GM12878 (cell line): Measurements from ENCODE around the gene LDLRAD3. TPM values are rescaled to one million over a fixed set of nuclear protein-coding genes. Genes with fewer than 3 reads are reported as not detected.

Experiments
- ASH2L ChIP-seq: fragments of 300-600, 200-600 bp; sonication (generic); IDR thresholded peaks from 2 replicates; pipeline ENCODE4 v1.6.1; 2017; ENCODE audit warnings: low read depth, mild to moderate bottlenecking, borderline replicate concordance
- BACH1 ChIP-seq: fragments of 450-650 bp; IDR thresholded peaks from 2 replicates; pipeline ENCODE4 v1.6.1; 2017; ENCODE audit warnings: mild to moderate bottlenecking, borderline replicate concordance
- CHD2 ChIP-seq: IDR thresholded peaks from 2 replicates; pipeline ENCODE4 v1.6.1; 2011; ENCODE audit warnings: low read depth, low read length, improper control_type of control experiment, borderline replicate concordance
- CREM ChIP-seq: IDR thresholded peaks from 2 replicates; pipeline ENCODE4 v1.6.1; 2014; ENCODE audit warnings: antibody characterized with exemption, low read depth
- DPF2 ChIP-seq: fragments of 450-650 bp; IDR thresholded peaks from 2 replicates; pipeline ENCODE4 v1.6.1; 2017; ENCODE audit warnings: mild to moderate bottlenecking
- KAT2A ChIP-seq: conservative IDR thresholded peaks from 2 replicates; pipeline ENCODE4 v1.6.1; 2011; ENCODE audit warnings: low read depth, low read length; ENCODE audit not compliant: control insufficient read depth
- LARP7 ChIP-seq: fragments of 450-650 bp; IDR thresholded peaks from 2 replicates; pipeline ENCODE4 v1.6.1; 2017; ENCODE audit warnings: mild to moderate bottlenecking
- NFIC ChIP-seq: IDR thresholded peaks from 2 replicates; pipeline ENCODE4 v1.6.1; 2012; ENCODE audit warnings: low read depth, mild to moderate bottlenecking, inconsistent platforms, low read length, moderate library complexity
- PAX5 ChIP-seq: IDR thresholded peaks from 2 replicates; pipeline ENCODE4 v1.6.1; 2011; ENCODE audit warnings: low read depth, low read length, borderline replicate concordance
- RFX5 ChIP-seq: IDR thresholded peaks from 2 replicates; pipeline ENCODE4 v1.6.1; 2011; ENCODE audit warnings: low read depth, low read length, improper control_type of control experiment
- RUNX3 ChIP-seq: IDR thresholded peaks from 2 replicates; pipeline ENCODE4 v1.6.1; 2012; ENCODE audit warnings: low read length, inconsistent platforms
- ZBED1 ChIP-seq: IDR thresholded peaks from 2 replicates; pipeline ENCODE4 v1.6.1; 2016; ENCODE audit warnings: borderline replicate concordance
- ZNF207 ChIP-seq: fragments of 450-650 bp; IDR thresholded peaks from 2 replicates; pipeline ENCODE4 v1.6.1; 2014; ENCODE audit warnings: antibody characterized with exemption, mild to moderate bottlenecking, borderline replicate concordance
- ZNF622 ChIP-seq: fragments of 450-650 bp; IDR thresholded peaks from 2 replicates; pipeline ENCODE4 v1.6.1; 2017; ENCODE audit warnings: mild to moderate bottlenecking, inconsistent platforms
- polyA plus RNA-seq, 11 experiments: library from polyadenylated mRNA; depleted of rRNA in 4 of 11; unstranded in 6 of 11; stranded (reverse) in 5 of 11; fragments of >200 nt; fragmentation: Nextera tagmentation in 4 of 11; fragmentation: Illumina TruSeq in 1 of 11; extraction: Ambion mirVana in 4 of 11; extraction: Trizol in 1 of 11; gene quantifications; 1 replicate in 1 of 11; 2 replicates in 10 of 11; pipeline versions ENCODE4 v1.2.1 to v1.2.3, GENCODE V29; 2011 to 2016; ENCODE audit warnings: inconsistent platforms in 2 of 11, missing spikeins in 2 of 11, low read depth in 1 of 11
- total RNA-seq, 4 experiments: library from RNA; depleted of rRNA in 3 of 4; stranded (reverse); fragments of >200 nt in 3 of 4; fragmentation: Illumina TruSeq in 1 of 4; extraction: Trizol in 1 of 4; gene quantifications; 2 replicates each; pipeline versions ENCODE4 v1.2.1 to v1.2.3, GENCODE V29; 2013 to 2021
- TF ChIP-seq, protein P1 (sequence below): IDR thresholded peaks from 2 replicates; pipeline ENCODE4 v1.6.1; 2011; ENCODE audit warnings: borderline replicate concordance, low read depth, mild to moderate bottlenecking, moderate library complexity, mixed read lengths, low read length; ENCODE audit not compliant: insufficient read depth; ENCODE audit errors: extremely low read length
- TF ChIP-seq, protein P2 (sequence below): fragments of 450-650 bp; IDR thresholded peaks from 2 replicates; pipeline ENCODE4 v1.6.1; 2017; ENCODE audit warnings: mild to moderate bottlenecking, low read depth, inconsistent platforms; ENCODE audit not compliant: poor library complexity, severe bottlenecking
- TF ChIP-seq, protein P3 (sequence below): fragments of 450-650 bp; formaldehyde crosslinking; IDR thresholded peaks from 2 replicates; pipeline ENCODE4 v1.4.0; 2020; ENCODE audit warnings: mild to moderate bottlenecking, moderate library complexity
- TF ChIP-seq, protein P4 (sequence below): fragments of 450-650 bp; IDR thresholded peaks from 2 replicates; pipeline ENCODE4 v1.6.1; 2017; ENCODE audit warnings: mild to moderate bottlenecking, moderate library complexity

LDLRAD3 gene
- total and polyA plus RNA-seq, 10 of the 15 experiments (the other 5 are each of a cell fraction or from before 2014, with no cell fraction given) = 2.5 to 17.2 (median 10.7) TPM

DNA sequence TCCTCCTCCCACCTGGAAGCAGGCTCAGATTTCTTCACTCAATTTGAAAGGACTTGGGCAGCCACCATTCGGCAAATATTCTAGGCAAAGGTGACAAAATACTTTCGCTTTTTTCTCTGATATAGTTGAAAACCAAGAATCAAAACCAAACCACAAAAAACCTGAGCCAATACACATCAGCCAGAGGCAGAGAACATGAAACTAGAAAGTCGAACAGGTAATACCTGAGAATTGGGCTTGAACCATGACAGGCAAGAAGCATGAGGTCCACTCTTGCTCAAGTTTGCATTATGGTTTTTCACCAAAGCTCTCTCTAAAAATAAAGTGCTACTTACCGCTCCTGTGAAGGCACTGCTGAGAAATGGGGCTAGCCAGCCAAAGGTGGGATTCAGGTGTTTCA, 26.2 kb upstream of the LDLRAD3 start (continued):
- TF ChIP-seq, protein P1, sequence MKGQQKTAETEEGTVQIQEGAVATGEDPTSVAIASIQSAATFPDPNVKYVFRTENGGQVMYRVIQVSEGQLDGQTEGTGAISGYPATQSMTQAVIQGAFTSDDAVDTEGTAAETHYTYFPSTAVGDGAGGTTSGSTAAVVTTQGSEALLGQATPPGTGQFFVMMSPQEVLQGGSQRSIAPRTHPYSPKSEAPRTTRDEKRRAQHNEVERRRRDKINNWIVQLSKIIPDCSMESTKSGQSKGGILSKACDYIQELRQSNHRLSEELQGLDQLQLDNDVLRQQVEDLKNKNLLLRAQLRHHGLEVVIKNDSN = no peak
- peak; percentile 94 for TF ChIP-seq RUNX3
- peak; percentile 65; the same call in 1 of the 2 replicates for TF ChIP-seq NFIC
- TF ChIP-seq KAT2A = no peak
- TF ChIP-seq ZNF622 = no peak
- no peak for TF ChIP-seq PAX5
- no peak for TF ChIP-seq CHD2
- TF ChIP-seq DPF2 = no peak
- TF ChIP-seq, protein P2, sequence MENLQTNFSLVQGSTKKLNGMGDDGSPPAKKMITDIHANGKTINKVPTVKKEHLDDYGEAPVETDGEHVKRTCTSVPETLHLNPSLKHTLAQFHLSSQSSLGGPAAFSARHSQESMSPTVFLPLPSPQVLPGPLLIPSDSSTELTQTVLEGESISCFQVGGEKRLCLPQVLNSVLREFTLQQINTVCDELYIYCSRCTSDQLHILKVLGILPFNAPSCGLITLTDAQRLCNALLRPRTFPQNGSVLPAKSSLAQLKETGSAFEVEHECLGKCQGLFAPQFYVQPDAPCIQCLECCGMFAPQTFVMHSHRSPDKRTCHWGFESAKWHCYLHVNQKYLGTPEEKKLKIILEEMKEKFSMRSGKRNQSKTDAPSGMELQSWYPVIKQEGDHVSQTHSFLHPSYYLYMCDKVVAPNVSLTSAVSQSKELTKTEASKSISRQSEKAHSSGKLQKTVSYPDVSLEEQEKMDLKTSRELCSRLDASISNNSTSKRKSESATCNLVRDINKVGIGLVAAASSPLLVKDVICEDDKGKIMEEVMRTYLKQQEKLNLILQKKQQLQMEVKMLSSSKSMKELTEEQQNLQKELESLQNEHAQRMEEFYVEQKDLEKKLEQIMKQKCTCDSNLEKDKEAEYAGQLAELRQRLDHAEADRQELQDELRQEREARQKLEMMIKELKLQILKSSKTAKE = no peak
- 0 out of 2 replicates have a peak, but pooled peaks have one; percentile 32 for TF ChIP-seq CREM
- no peak for TF ChIP-seq BACH1
- TF ChIP-seq ASH2L = no peak
- TF ChIP-seq ZBED1 = no peak
- no peak for TF ChIP-seq ZNF207
- no peak for TF ChIP-seq LARP7
- no peak for TF ChIP-seq RFX5
- TF ChIP-seq, protein P3, sequence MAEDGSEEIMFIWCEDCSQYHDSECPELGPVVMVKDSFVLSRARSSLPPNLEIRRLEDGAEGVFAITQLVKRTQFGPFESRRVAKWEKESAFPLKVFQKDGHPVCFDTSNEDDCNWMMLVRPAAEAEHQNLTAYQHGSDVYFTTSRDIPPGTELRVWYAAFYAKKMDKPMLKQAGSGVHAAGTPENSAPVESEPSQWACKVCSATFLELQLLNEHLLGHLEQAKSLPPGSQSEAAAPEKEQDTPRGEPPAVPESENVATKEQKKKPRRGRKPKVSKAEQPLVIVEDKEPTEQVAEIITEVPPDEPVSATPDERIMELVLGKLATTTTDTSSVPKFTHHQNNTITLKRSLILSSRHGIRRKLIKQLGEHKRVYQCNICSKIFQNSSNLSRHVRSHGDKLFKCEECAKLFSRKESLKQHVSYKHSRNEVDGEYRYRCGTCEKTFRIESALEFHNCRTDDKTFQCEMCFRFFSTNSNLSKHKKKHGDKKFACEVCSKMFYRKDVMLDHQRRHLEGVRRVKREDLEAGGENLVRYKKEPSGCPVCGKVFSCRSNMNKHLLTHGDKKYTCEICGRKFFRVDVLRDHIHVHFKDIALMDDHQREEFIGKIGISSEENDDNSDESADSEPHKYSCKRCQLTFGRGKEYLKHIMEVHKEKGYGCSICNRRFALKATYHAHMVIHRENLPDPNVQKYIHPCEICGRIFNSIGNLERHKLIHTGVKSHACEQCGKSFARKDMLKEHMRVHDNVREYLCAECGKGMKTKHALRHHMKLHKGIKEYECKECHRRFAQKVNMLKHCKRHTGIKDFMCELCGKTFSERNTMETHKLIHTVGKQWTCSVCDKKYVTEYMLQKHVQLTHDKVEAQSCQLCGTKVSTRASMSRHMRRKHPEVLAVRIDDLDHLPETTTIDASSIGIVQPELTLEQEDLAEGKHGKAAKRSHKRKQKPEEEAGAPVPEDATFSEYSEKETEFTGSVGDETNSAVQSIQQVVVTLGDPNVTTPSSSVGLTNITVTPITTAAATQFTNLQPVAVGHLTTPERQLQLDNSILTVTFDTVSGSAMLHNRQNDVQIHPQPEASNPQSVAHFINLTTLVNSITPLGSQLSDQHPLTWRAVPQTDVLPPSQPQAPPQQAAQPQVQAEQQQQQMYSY = no peak
- TF ChIP-seq, protein P4, sequence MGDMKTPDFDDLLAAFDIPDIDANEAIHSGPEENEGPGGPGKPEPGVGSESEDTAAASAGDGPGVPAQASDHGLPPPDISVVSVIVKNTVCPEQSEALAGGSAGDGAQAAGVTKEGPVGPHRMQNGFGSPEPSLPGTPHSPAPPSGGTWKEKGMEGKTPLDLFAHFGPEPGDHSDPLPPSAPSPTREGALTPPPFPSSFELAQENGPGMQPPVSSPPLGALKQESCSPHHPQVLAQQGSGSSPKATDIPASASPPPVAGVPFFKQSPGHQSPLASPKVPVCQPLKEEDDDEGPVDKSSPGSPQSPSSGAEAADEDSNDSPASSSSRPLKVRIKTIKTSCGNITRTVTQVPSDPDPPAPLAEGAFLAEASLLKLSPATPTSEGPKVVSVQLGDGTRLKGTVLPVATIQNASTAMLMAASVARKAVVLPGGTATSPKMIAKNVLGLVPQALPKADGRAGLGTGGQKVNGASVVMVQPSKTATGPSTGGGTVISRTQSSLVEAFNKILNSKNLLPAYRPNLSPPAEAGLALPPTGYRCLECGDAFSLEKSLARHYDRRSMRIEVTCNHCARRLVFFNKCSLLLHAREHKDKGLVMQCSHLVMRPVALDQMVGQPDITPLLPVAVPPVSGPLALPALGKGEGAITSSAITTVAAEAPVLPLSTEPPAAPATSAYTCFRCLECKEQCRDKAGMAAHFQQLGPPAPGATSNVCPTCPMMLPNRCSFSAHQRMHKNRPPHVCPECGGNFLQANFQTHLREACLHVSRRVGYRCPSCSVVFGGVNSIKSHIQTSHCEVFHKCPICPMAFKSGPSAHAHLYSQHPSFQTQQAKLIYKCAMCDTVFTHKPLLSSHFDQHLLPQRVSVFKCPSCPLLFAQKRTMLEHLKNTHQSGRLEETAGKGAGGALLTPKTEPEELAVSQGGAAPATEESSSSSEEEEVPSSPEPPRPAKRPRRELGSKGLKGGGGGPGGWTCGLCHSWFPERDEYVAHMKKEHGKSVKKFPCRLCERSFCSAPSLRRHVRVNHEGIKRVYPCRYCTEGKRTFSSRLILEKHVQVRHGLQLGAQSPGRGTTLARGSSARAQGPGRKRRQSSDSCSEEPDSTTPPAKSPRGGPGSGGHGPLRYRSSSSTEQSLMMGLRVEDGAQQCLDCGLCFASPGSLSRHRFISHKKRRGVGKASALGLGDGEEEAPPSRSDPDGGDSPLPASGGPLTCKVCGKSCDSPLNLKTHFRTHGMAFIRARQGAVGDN = no peak
- TF ChIP-seq, all 136 proteins: peak for 12
